NCI-H1092 treated with DMSO at 0.1 percent for 48 hours (cell line): ENCODE data around the gene BMI1.
A peak's percentile ranks its signal among the peaks of the same experiment; 100 is the strongest.
"Not testable (repeated sequence)": the region's sequence is repeated elsewhere in the genome, so short reads cannot be mapped to it uniquely, and the experiment has no call there.

Experiments
- DNase-seq: peaks from one replicate; lab custom pipeline; 2025; lab: John Stamatoyannopoulos, UW

BMI1 gene

GRCh38 chr10:22320591-22321155 lies at the start of gene BMI1:
TSS of gene BMI1 (plus strand) at chr10:22321099. CDS start at chr10:22326450, 5,351 bp downstream.
- peak; percentile 55 for DNase-seq

GRCh38 chr10:22271786-22272185 lies 49.1 kb upstream of the BMI1 start:
- DNase-seq, result no peak

- DNase-seq, result no peak
Measured at GRCh38 chr10:22278441-22278782, 42.5 kb upstream of the BMI1 start.

GRCh38 chr10:22280078-22280477 lies 40.8 kb upstream of the BMI1 start:
- no peak for DNase-seq

GRCh38 chr10:22285130-22285529 lies 35.8 kb upstream of the BMI1 start:
- no peak for DNase-seq

GRCh38 chr10:22293747-22294404 lies 27.0 kb upstream of the BMI1 start:
- no peak for DNase-seq

- no peak for DNase-seq
Measured at GRCh38 chr10:22294694-22295093, 26.2 kb upstream of the BMI1 start.

GRCh38 chr10:22301193-22301592 lies 19.7 kb upstream of the BMI1 start:
- no peak for DNase-seq

GRCh38 chr10:22303461-22303860 lies 17.4 kb upstream of the BMI1 start:
- DNase-seq, result no peak

GRCh38 chr10:22305721-22306120 lies 15.2 kb upstream of the BMI1 start:
- DNase-seq, result no peak

- no peak for DNase-seq
Measured at GRCh38 chr10:22308390-22308789, 12.5 kb upstream of the BMI1 start.

GRCh38 chr10:22309180-22310000 lies 11.5 kb upstream of the BMI1 start:
- no peak for DNase-seq

GRCh38 chr10:22310012-22310411 lies 10.9 kb upstream of the BMI1 start:
- DNase-seq, result not testable (repeated sequence)

- DNase-seq, result no peak
Measured at GRCh38 chr10:22310928-22311327, 10.0 kb upstream of the BMI1 start.

GRCh38 chr10:22314852-22315251 lies 6.0 kb upstream of the BMI1 start:
- no peak for DNase-seq

GRCh38 chr10:22315455-22316285 lies 5.2 kb upstream of the BMI1 start:
- peak; percentile 77 for DNase-seq

- peak; percentile 78 for DNase-seq
Measured at GRCh38 chr10:22316286-22317075, 4.4 kb upstream of the BMI1 start, which contains the start of gene COMMD3. TSS of gene COMMD3 (plus strand) at chr10:22316388. CDS start at chr10:22316418, 30 bp downstream.

- DNase-seq, result no peak
Measured at GRCh38 chr10:22317076-22317370, 3.9 kb upstream of the BMI1 start.

GRCh38 chr10:22317771-22318565 lies 2.9 kb upstream of the BMI1 start:
- no peak for DNase-seq

- DNase-seq, result no peak
Measured at GRCh38 chr10:22318772-22319171, 2.1 kb upstream of the BMI1 start.

GRCh38 chr10:22319547-22319979 lies 1.3 kb upstream of the BMI1 start:
- no peak for DNase-seq
